ENCODE results near the gene TMEM231.

GRCh38 chr16:75555707-75556430, at the start of gene TMEM231:
- TF ChIP-seq FOXK2 (IDR thresholded peaks at IDR 0.05) = no peak
- TF ChIP-seq FOXM1 (IDR thresholded peaks at IDR 0.05; ENCODE audit: borderline replicate concordance) = no peak
- no peak for TF ChIP-seq TARDBP (IDR thresholded peaks at IDR 0.05)
- no peak for TF ChIP-seq ELF4 (IDR thresholded peaks at IDR 0.05)
- no peak for TF ChIP-seq ZNF384 (IDR thresholded peaks at IDR 0.05)
- TF ChIP-seq FOXA1 (IDR thresholded peaks at IDR 0.05) = no peak
- TF ChIP-seq LEF1 (IDR thresholded peaks at IDR 0.05; ENCODE audit: borderline replicate concordance) = no peak
- no peak for TF ChIP-seq PKNOX1 (IDR thresholded peaks at IDR 0.05)
- TF ChIP-seq SUZ12 (IDR thresholded peaks at IDR 0.05) = no peak
- TF ChIP-seq HDGF (IDR thresholded peaks at IDR 0.05; ENCODE audit: borderline replicate concordance) = no peak
- TF ChIP-seq NFRKB (IDR thresholded peaks at IDR 0.05) = no peak
- TF ChIP-seq SP1 (IDR thresholded peaks at IDR 0.05) = no peak
